Uterus (tissue), 4 donors: Measurements from ENCODE around the gene BRAT1. TPM values are rescaled to one million over a fixed set of nuclear protein-coding genes. Genes with fewer than 3 reads are reported as not detected.
A peak's percentile ranks its signal among the peaks of the same experiment; 100 is the strongest.

ENCODE experiments used
- DNase-seq, 2 donors: peaks; one replicate each; pipeline ENCODE4 v3.0.0-alpha.2; 2019 to 2020
- H3K27ac ChIP-seq, 2 donors: fragments of 200-600 bp; sonication (generic); 1 replicate in 1 of 2; 2 replicates in 1 of 2; pipeline ENCODE4 v1.5.1; 2016 to 2018
- H3K27me3 ChIP-seq, 2 donors: fragments of 200-600 bp; sonication (generic); one replicate each; pipeline ENCODE4 v1.5.1; 2018 to 2019; ENCODE audit warnings: control low read depth in 1 of 2
- H3K36me3 ChIP-seq, 2 donors: fragments of 200-600 bp; sonication (generic); one replicate each; pipeline ENCODE4 v1.5.1; 2019; ENCODE audit warnings: control low read depth in 1 of 2
- H3K4me1 ChIP-seq, 2 donors: fragments of 200-600 bp; sonication (generic); one replicate each; pipeline ENCODE4 v1.5.1; 2018 to 2019; ENCODE audit warnings: control low read depth in 1 of 2
- H3K4me3 ChIP-seq, 2 donors: fragments of 200-600 bp; sonication (generic); 1 replicate in 1 of 2; 2 replicates in 1 of 2; pipeline ENCODE4 v1.5.1; 2018 to 2019; ENCODE audit warnings: mild to moderate bottlenecking in 1 of 2
- H3K9me3 ChIP-seq, 2 donors: fragments of 200-600 bp; sonication (generic); one replicate each; pipeline ENCODE4 v1.5.1; 2019; ENCODE audit warnings: control low read depth in 1 of 2
- POLR2A ChIP-seq, 2 donors: fragments of 450-650 bp; IDR thresholded peaks; one replicate each; pipeline ENCODE4 v1.6.1; 2016; ENCODE audit warnings: antibody characterized with exemption in 2 of 2, mild to moderate bottlenecking in 1 of 2, moderate library complexity in 1 of 2
- intact Hi-C: fragments of 100-400 bp; cut with DNase I; formaldehyde crosslinking; loops from one replicate; pipeline ENCODE4 v1.15.1; 2023; ENCODE audit warnings: low total_unique reads
- total RNA-seq, 4 donors: library from RNA; depleted of rRNA in 3 of 4; stranded (reverse); fragments of >200 nt in 3 of 4; gene quantifications; one replicate each; pipeline versions ENCODE4 v1.1.0 to v1.2.4, GENCODE V29; 2014 to 2023
- TF ChIP-seq, protein P1 (sequence below), 4 experiments: fragments of 200-600 bp in 2 of 4; fragments of 450-650 bp in 2 of 4; sonication (generic) in 2 of 4; IDR thresholded peaks; one replicate each; pipeline ENCODE4 v1.5.1; 2016 to 2019; ENCODE audit warnings: antibody characterized with exemption in 4 of 4, mild to moderate bottlenecking in 2 of 4, moderate library complexity in 1 of 4
- donor health status: DM: yes; HTN: yes; CAD: no.

BRAT1 gene
- total RNA-seq, 4 donors from 2014 or later, result 10.3 to 44.3 (median 36.0) TPM

DNA sequence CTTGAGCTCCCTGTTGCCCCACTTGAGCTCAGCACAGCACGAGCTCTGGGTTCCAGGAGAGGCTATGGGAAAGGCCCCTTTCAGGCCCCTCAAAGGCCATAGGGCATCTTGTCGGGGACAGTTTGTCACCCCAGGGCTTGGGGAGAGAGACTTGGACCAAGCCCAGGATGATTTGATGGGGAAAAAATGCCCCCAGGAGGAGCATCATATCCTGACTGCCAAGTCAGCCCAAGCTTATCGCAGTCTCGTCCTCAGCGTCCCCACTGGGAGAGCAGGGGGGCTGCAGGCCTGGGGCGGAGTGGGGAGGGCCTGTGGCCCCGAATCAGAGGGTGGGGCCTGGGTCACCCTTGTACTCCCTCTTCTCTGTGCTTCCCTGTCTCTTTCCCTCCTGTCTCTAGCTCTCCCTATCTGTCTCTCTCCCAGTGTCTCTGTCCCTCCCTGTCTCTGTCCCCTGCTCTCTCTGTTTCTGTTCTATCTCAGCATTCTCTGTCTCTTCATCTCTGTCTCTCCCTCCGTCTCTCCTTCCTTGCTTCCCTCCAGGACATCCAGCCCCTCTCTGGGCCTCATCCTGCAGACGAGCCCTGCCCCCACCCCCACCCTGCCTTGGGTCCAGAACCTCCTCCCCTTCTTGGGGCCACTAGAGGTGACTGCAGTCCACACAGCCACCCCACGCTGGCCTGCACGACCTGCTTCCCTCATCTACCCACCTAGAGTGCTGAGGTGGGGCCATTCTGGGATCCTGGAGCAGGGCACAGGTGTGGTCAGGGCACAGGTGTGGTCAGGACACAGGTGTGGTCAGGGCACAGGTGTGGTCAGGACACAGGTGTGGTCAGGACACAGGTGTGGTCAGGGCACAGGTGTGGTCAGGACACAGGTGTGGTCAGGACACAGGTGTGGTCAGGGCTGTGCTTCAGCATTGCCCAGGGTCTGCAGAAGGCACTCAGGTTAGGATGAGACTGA lies 61.8 kb downstream of the BRAT1 start:
- intact Hi-C loops, result no loop called here
- H3K27me3 ChIP-seq, result no peaks in the 10 kb centered on the region

DNA sequence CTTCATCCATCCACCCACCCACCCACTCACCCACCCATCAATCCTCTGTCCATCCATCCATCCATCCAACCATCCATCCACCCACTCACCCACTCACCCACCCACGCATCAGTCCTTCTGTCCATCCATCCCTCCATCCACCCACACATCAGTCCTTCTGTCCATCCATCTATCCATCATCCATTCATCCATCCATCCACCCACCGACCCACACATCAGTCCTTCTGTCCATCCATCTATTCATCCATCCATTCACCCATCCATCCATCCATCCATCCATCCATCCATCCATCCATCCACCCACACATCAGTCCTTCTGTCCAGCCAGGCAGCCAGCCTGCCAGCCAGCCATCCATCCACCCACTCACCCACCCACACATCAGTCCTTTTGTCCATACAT lies 63.3 kb downstream of the BRAT1 start:
- Histone ChIP-seq H3K9me3 (no peaks in the 10 kb centered on the region), H3K27me3 (no peaks in the 10 kb centered on the region), H3K4me3 (no peak overlapping the region), H3K4me1 (peaks cover 0 to 13% of the 10 kb centered on the region in 2 donors), H3K36me3 (no peaks in the 10 kb centered on the region), H3K27ac (no peak overlapping the region)
- DNase-seq, result no peak
- intact Hi-C loops, result no loop called here
- TF ChIP-seq, protein P1, sequence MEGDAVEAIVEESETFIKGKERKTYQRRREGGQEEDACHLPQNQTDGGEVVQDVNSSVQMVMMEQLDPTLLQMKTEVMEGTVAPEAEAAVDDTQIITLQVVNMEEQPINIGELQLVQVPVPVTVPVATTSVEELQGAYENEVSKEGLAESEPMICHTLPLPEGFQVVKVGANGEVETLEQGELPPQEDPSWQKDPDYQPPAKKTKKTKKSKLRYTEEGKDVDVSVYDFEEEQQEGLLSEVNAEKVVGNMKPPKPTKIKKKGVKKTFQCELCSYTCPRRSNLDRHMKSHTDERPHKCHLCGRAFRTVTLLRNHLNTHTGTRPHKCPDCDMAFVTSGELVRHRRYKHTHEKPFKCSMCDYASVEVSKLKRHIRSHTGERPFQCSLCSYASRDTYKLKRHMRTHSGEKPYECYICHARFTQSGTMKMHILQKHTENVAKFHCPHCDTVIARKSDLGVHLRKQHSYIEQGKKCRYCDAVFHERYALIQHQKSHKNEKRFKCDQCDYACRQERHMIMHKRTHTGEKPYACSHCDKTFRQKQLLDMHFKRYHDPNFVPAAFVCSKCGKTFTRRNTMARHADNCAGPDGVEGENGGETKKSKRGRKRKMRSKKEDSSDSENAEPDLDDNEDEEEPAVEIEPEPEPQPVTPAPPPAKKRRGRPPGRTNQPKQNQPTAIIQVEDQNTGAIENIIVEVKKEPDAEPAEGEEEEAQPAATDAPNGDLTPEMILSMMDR (IDR thresholded peaks at IDR 0.05), result no peak
- TF ChIP-seq POLR2A (IDR thresholded peaks at IDR 0.05), result no peak

More for the DNA sequence above, 61.8 kb downstream of the BRAT1 start:
- Histone ChIP-seq H3K4me3 (no peak overlapping the region), H3K4me1 (no peaks in the 10 kb centered on the region), H3K9me3 (no peaks in the 10 kb centered on the region), H3K36me3 (no peaks in the 10 kb centered on the region), H3K27ac (no peak overlapping the region)
- no peak for TF ChIP-seq POLR2A (IDR thresholded peaks at IDR 0.05)
- TF ChIP-seq, protein P1 (IDR thresholded peaks at IDR 0.05), result no peak
- no peak for DNase-seq

DNA sequence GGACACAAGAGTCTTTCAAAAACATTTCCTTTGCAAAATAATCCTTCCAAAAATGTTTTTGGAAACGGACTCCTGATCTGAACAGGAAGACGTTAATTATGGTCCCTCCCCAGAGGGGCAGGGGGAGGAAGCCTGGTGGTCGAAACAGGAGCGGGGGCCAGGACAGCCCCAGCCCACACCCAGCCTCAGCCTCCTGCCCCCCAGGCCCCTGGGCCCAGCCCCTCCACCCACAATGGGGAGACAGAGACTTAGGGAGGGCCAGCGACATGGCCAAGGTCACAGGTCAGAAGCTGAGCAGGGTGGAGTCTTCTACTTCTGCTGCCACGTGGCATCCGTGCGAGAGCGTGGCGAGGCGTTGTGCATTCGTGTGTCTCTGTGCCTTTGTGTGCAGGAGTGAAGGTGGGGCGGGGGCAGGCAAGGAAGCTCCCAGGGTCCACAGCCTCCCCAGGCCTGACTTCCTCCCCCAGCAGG lies 65.1 kb downstream of the BRAT1 start:
- no peaks in the 10 kb centered on the region for H3K27me3 ChIP-seq
- H3K4me3 ChIP-seq, result no peak overlapping the region
- H3K27ac ChIP-seq, result peak overlapping the region; percentile 74 to 85
- intact Hi-C loops, result no loop called here
- peaks cover 0 to 13% of the 10 kb centered on the region in 2 donors for H3K4me1 ChIP-seq
- H3K9me3 ChIP-seq, result no peaks in the 10 kb centered on the region
- no peak for TF ChIP-seq POLR2A (IDR thresholded peaks at IDR 0.05)
- TF ChIP-seq, protein P1 (IDR thresholded peaks at IDR 0.05), result no peak
- DNase-seq, result peak in 1 of 2 donors; percentile 22
- H3K36me3 ChIP-seq, result no peaks in the 10 kb centered on the region

DNA sequence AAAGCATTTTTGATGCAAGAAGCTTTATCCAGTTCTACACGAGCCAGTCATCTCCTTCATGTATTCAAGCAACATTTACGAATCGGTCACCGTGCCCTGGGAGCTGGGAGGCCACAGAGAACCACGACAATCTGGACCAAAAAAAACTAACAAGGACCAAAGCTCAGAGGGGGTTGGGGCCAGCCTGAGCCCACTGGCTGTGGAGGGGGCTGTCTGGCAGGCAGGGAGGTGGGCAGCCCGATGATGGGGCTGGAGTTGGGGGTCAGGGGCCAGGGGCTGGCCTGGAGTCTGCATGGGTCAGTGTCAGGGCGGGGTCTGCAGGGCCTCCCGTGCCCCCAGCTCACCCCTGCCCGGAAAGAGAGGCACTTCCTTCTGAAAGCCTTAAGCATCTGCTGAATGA lies 66.6 kb downstream of the BRAT1 start:
- Histone ChIP-seq H3K27ac (peak overlapping the region; percentile 74 to 85), H3K9me3 (no peaks in the 10 kb centered on the region), H3K36me3 (no peaks in the 10 kb centered on the region), H3K27me3 (no peaks in the 10 kb centered on the region), H3K4me3 (no peak overlapping the region), H3K4me1 (peaks cover 0 to 13% of the 10 kb centered on the region in 2 donors)
- peak in 1 of 2 donors; percentile 20 for DNase-seq
- TF ChIP-seq POLR2A (IDR thresholded peaks at IDR 0.05), result no peak
- TF ChIP-seq, protein P1 (IDR thresholded peaks at IDR 0.05), result no peak
- intact Hi-C loops, result no loop called here

DNA sequence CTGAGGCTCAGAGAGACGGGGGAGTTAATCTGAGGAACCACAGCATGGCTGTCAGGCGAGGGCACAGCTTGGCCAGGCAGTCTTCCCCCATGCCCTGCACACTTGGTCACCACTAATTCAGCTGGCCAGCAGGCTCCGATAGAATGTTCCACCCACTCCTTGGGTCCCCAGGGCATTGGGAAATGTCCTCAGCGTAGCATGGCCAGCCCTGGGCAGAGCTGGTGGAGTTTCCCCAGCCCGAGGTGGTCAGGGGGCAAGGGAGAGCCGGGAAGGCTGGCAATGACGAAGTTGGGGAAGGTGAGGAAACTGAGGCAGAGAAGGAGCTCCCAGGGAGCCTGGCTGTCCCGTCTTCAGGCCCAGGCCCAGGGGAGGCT lies 67.1 kb downstream of the BRAT1 start:
- H3K36me3 ChIP-seq, result no peaks in the 10 kb centered on the region
- no peaks in the 10 kb centered on the region for H3K9me3 ChIP-seq
- TF ChIP-seq, protein P1 (IDR thresholded peaks at IDR 0.05), result no peak
- no peak for TF ChIP-seq POLR2A (IDR thresholded peaks at IDR 0.05)
- intact Hi-C loops, result no loop called here
- peak overlapping the region; percentile 74 to 85 for H3K27ac ChIP-seq
- DNase-seq, result peak; percentile 71 to 76
- H3K4me1 ChIP-seq, result peaks cover 0 to 13% of the 10 kb centered on the region in 2 donors
- no peak overlapping the region for H3K4me3 ChIP-seq
- no peaks in the 10 kb centered on the region for H3K27me3 ChIP-seq
